Measurements from ENCODE around the gene DCC. TPM values are rescaled to one million over a fixed set of nuclear protein-coding genes. Genes with fewer than 3 reads are reported as not detected.

Gene DCC
- total RNA-seq, 1 donor from 2014 or later: 5.6 TPM

- no peaks in the 10 kb centered on the region for H3K27me3 Mint-ChIP-seq (ENCODE audit: unreplicated experiment)
- no peak for TF ChIP-seq CTCF (IDR thresholded peaks at IDR 0.05; ENCODE audit: partially characterized antibody, unreplicated experiment)
- H3K36me3 Mint-ChIP-seq (ENCODE audit: unreplicated experiment): no peaks in the 10 kb centered on the region
- no peak for DNase-seq
- H3K9me3 Mint-ChIP-seq (ENCODE audit: unreplicated experiment): no peaks in the 10 kb centered on the region
- H3K27ac Mint-ChIP-seq (ENCODE audit: unreplicated experiment): no peak overlapping the region
- no peak overlapping the region for H3K4me3 Mint-ChIP-seq (ENCODE audit: unreplicated experiment)
- no peaks in the 10 kb centered on the region for H3K4me1 Mint-ChIP-seq (ENCODE audit: low read depth, unreplicated experiment)
Measured at GRCh38 chr18:53018791-53019190, 678.8 kb downstream of the DCC start.

- no peak for TF ChIP-seq CTCF (IDR thresholded peaks at IDR 0.05; ENCODE audit: partially characterized antibody, unreplicated experiment)
Measured at GRCh38 chr18:53025247-53025646, 685.2 kb downstream of the DCC start.

GRCh38 chr18:53028565-53028964, 688.6 kb downstream of the DCC start:
- no peak for DNase-seq
- Mint-ChIP-seq H3K4me1 (ENCODE audit: low read depth, unreplicated experiment) (no peaks in the 10 kb centered on the region), H3K27me3 (ENCODE audit: unreplicated experiment) (no peaks in the 10 kb centered on the region), H3K36me3 (ENCODE audit: unreplicated experiment) (no peaks in the 10 kb centered on the region), H3K27ac (ENCODE audit: unreplicated experiment) (no peak overlapping the region), H3K4me3 (ENCODE audit: unreplicated experiment) (no peak overlapping the region), H3K9me3 (ENCODE audit: unreplicated experiment) (no peaks in the 10 kb centered on the region)
- TF ChIP-seq CTCF (IDR thresholded peaks at IDR 0.05; ENCODE audit: partially characterized antibody, unreplicated experiment): no peak

More at GRCh38 chr18:53025247-53025646, 685.2 kb downstream of the DCC start:
- H3K9me3 Mint-ChIP-seq (ENCODE audit: unreplicated experiment): no peaks in the 10 kb centered on the region
- no peak for DNase-seq
- H3K27me3 Mint-ChIP-seq (ENCODE audit: unreplicated experiment): no peaks in the 10 kb centered on the region
- H3K36me3 Mint-ChIP-seq (ENCODE audit: unreplicated experiment): no peaks in the 10 kb centered on the region
- H3K4me3 Mint-ChIP-seq (ENCODE audit: unreplicated experiment): no peak overlapping the region
- H3K4me1 Mint-ChIP-seq (ENCODE audit: low read depth, unreplicated experiment): no peaks in the 10 kb centered on the region
- no peak overlapping the region for H3K27ac Mint-ChIP-seq (ENCODE audit: unreplicated experiment)

GRCh38 chr18:53033128-53033527, 693.1 kb downstream of the DCC start:
- H3K27ac Mint-ChIP-seq (ENCODE audit: unreplicated experiment): no peak overlapping the region
- no peak overlapping the region for H3K4me3 Mint-ChIP-seq (ENCODE audit: unreplicated experiment)

GRCh38 chr18:53038608-53039007, 698.6 kb downstream of the DCC start:
- no peaks in the 10 kb centered on the region for H3K27me3 Mint-ChIP-seq (ENCODE audit: unreplicated experiment)
- TF ChIP-seq CTCF (IDR thresholded peaks at IDR 0.05; ENCODE audit: partially characterized antibody, unreplicated experiment): no peak
- H3K9me3 Mint-ChIP-seq (ENCODE audit: unreplicated experiment): no peaks in the 10 kb centered on the region
- H3K4me1 Mint-ChIP-seq (ENCODE audit: low read depth, unreplicated experiment): no peaks in the 10 kb centered on the region
- no peak overlapping the region for H3K4me3 Mint-ChIP-seq (ENCODE audit: unreplicated experiment)
- no peaks in the 10 kb centered on the region for H3K36me3 Mint-ChIP-seq (ENCODE audit: unreplicated experiment)
- H3K27ac Mint-ChIP-seq (ENCODE audit: unreplicated experiment): no peak overlapping the region
- DNase-seq: no peak

More at GRCh38 chr18:53033128-53033527, 693.1 kb downstream of the DCC start:
- Mint-ChIP-seq H3K4me1 (ENCODE audit: low read depth, unreplicated experiment) (no peaks in the 10 kb centered on the region), H3K36me3 (ENCODE audit: unreplicated experiment) (no peaks in the 10 kb centered on the region), H3K27me3 (ENCODE audit: unreplicated experiment) (no peaks in the 10 kb centered on the region), H3K9me3 (ENCODE audit: unreplicated experiment) (no peaks in the 10 kb centered on the region)
- no peak for DNase-seq
- TF ChIP-seq CTCF (IDR thresholded peaks at IDR 0.05; ENCODE audit: partially characterized antibody, unreplicated experiment): no peak
